PC-9 (cell line): ENCODE data around the gene MRPS27.

ENCODE experiments used
- CTCF ChIP-seq: fragments of 200-600 bp; sonication (generic); conservative IDR thresholded peaks from 2 replicates; pipeline ENCODE4 v1.6.1; 2017; ENCODE audit warnings: mixed run types, antibody characterized with exemption, mild to moderate bottlenecking, moderate library complexity
- EZH2 ChIP-seq: fragments of 200-600 bp; sonication (generic); IDR thresholded peaks from 2 replicates; pipeline ENCODE4 v1.8.0; 2017; ENCODE audit warnings: antibody characterized with exemption, low read depth

- TF ChIP-seq CTCF = no peak
- TF ChIP-seq EZH2 = no peak
Observed at GRCh38 chr5:72270037-72270436, 50.0 kb downstream of the MRPS27 start.
